Endothelial cell of umbilical vein (primary cell): ENCODE data around the gene SLC7A6OS. TPM values are rescaled to one million over a fixed set of nuclear protein-coding genes. Genes with fewer than 3 reads are reported as not detected.

Source experiments
- BruUV-seq: library from RNA; stranded (reverse); fragments of 400-500 nt; replicated peaks from 2 replicates; lab custom pipeline; 2021; lab: Mats Ljungman, UMichigan
- CTCF ChIA-PET: fragments of 300-600, 350-600 bp; sonication (Branson Sonifier 250); formaldehyde crosslinking; loops from one replicate; lab custom pipeline; 2021; ENCODE audit warnings: antibody characterized with exemption, inconsistent platforms; lab: Charles Lee
- POLR2A ChIA-PET: fragments of 300-600, 350-600 bp; sonication (Branson Sonifier 250); formaldehyde crosslinking; loops from one replicate; lab custom pipeline; 2021; ENCODE audit warnings: antibody characterized with exemption, inconsistent platforms; lab: Charles Lee
- DNase-seq: peaks from one replicate; pipeline ENCODE4 v3.0.0-alpha.2; 2011; ENCODE audit warnings: low read depth, low spot score
- FAIRE-seq: peaks from 2 replicates; lab custom pipeline; 2011; peaks lifted over from hg19 to GRCh38; lab: Jason Lieb, UNC
- H2AFZ ChIP-seq: 2 replicates; pipeline ENCODE4 v1.6.0; 2012; ENCODE audit warnings: low read depth, low read length, control low read depth, inconsistent platforms
- H3K27ac ChIP-seq: 2 replicates; pipeline ENCODE4 v1.5.1; 2011; ENCODE audit warnings: low read depth, mild to moderate bottlenecking, control low read depth, low read length, moderate library complexity; ENCODE audit not compliant: insufficient read depth
- H3K27me3 ChIP-seq, 2 experiments: 2 replicates each; pipeline versions ENCODE4 v1.6.0 to v1.6.1; 2011; ENCODE audit warnings: low read length in 2 of 2, mixed read lengths in 1 of 2; ENCODE audit not compliant: control insufficient read depth in 2 of 2, insufficient read depth in 2 of 2
- H3K36me3 ChIP-seq, 2 experiments: 2 replicates in 1 of 2; 3 replicates in 1 of 2; pipeline ENCODE4 v1.5.1; 2011; ENCODE audit warnings: low read length in 2 of 2, mild to moderate bottlenecking in 1 of 2, moderate library complexity in 1 of 2; ENCODE audit not compliant: control insufficient read depth in 2 of 2, insufficient read depth in 2 of 2; ENCODE audit errors: extremely low read depth in 1 of 2
- H3K4me1 ChIP-seq: 3 replicates; pipeline ENCODE4 v1.5.1; 2011; ENCODE audit warnings: mild to moderate bottlenecking, low read length; ENCODE audit not compliant: control insufficient read depth, insufficient read depth; ENCODE audit errors: extremely low read depth
- H3K4me2 ChIP-seq: 2 replicates; pipeline ENCODE4 v1.6.1; 2011; ENCODE audit warnings: low read length, control low read depth, mixed read lengths; ENCODE audit not compliant: insufficient read depth
- H3K4me3 ChIP-seq, 3 experiments: fragments of 200-600 bp in 1 of 3; sonication (generic), shearing (Covaris generic) in 1 of 3; replicated peaks in 1 of 3; 2 replicates each; pipeline ENCODE4 v1.5.1; 2011 to 2016; ENCODE audit warnings: control low read depth in 3 of 3, low read length in 3 of 3, mild to moderate bottlenecking in 2 of 3, inconsistent platforms in 1 of 3, low read depth in 1 of 3, moderate library complexity in 1 of 3; ENCODE audit not compliant: insufficient read depth in 1 of 3
- H3K79me2 ChIP-seq: 2 replicates; pipeline ENCODE4 v1.6.0; 2012; ENCODE audit warnings: low read length, inconsistent platforms; ENCODE audit not compliant: control insufficient read depth, insufficient read depth
- H3K9ac ChIP-seq: replicated peaks from 2 replicates; pipeline ENCODE3; 2011; ENCODE audit warnings: low read length, control low read depth; ENCODE audit not compliant: insufficient read depth; ENCODE audit errors: extremely low read depth
- H3K9me1 ChIP-seq: replicated peaks from 3 replicates; pipeline ENCODE4 v1.6.0; 2011; ENCODE audit warnings: mild to moderate bottlenecking, low read length; ENCODE audit not compliant: control insufficient read depth, insufficient read depth; ENCODE audit errors: extremely low read depth
- H3K9me3 ChIP-seq: replicated peaks from 2 replicates; pipeline ENCODE4 v1.5.1; 2012; ENCODE audit warnings: low read length, inconsistent platforms; ENCODE audit not compliant: control insufficient read depth, insufficient read depth
- H4K20me1 ChIP-seq: replicated peaks from 2 replicates; pipeline ENCODE3; 2011; ENCODE audit warnings: mild to moderate bottlenecking, low read length; ENCODE audit not compliant: control insufficient read depth, insufficient read depth; ENCODE audit errors: extremely low read depth
- EZH2 ChIP-seq: IDR thresholded peaks from 2 replicates; pipeline ENCODE4 v1.6.1; 2012; ENCODE audit warnings: borderline replicate concordance, low read depth, mild to moderate bottlenecking, moderate library complexity, low read length, inconsistent platforms; ENCODE audit not compliant: severe bottlenecking
- FOS ChIP-seq: IDR thresholded peaks from 2 replicates; pipeline ENCODE4 v1.6.1; 2011; ENCODE audit warnings: mild to moderate bottlenecking, low read length, moderate library complexity, borderline replicate concordance; ENCODE audit not compliant: insufficient read depth
- GATA2 ChIP-seq: IDR thresholded peaks from 2 replicates; pipeline ENCODE4 v1.7.0; 2011; ENCODE audit warnings: low read depth, mild to moderate bottlenecking, moderate library complexity, mixed read lengths, low read length; ENCODE audit not compliant: insufficient read length, insufficient read depth
- JUN ChIP-seq: IDR thresholded peaks from 2 replicates; pipeline ENCODE4 v1.6.1; 2011; ENCODE audit warnings: borderline replicate concordance, low read depth; ENCODE audit not compliant: insufficient read length, insufficient read depth
- MYC ChIP-seq: IDR thresholded peaks from one replicate; pipeline ENCODE4 v1.6.1; 2011; ENCODE audit warnings: mild to moderate bottlenecking, low read depth, low read length
- POLR2AphosphoS5 ChIP-seq: IDR thresholded peaks from 2 replicates; pipeline ENCODE4 v1.6.1; 2012; ENCODE audit warnings: low read depth, mild to moderate bottlenecking, control low read depth, low read length, moderate library complexity; ENCODE audit not compliant: insufficient read depth
- dilution Hi-C: fragments of 300-500 bp; cut with MboI; formaldehyde crosslinking; loops from one replicate; pipeline ENCODE4 v1.15.0; 2019; ENCODE audit warnings: low sequenced_read_pairs; ENCODE audit not compliant: extremely low pct_ligation_motif_present
- intact Hi-C: fragments of 100-400 bp; cut with micrococcal nuclease; formaldehyde crosslinking; loops from one replicate; pipeline ENCODE4 v1.10.0; 2022
- polyA plus RNA-seq, 4 experiments: library from polyadenylated mRNA; depleted of rRNA in 3 of 4; stranded (reverse) in 3 of 4; unstranded in 1 of 4; fragments of >200 nt; gene quantifications; 2 replicates each; pipeline versions ENCODE4 v1.2.1 to v1.2.3, GENCODE V29; 2011 to 2012; ENCODE audit warnings: missing spikeins in 1 of 4
- total RNA-seq: library from RNA; stranded (reverse); gene quantifications from 2 replicates; pipeline ENCODE4 v1.2.3, GENCODE V29; 2021
- TF ChIP-seq, protein P1 (sequence below): IDR thresholded peaks from 2 replicates; pipeline ENCODE4 v1.6.1; 2011; ENCODE audit not compliant: insufficient read depth, insufficient read length
- TF ChIP-seq, protein P2 (sequence below), 2 donors: IDR thresholded peaks; 1 replicate in 1 of 2; 2 replicates in 1 of 2; pipeline ENCODE4 v1.5.1; 2011; ENCODE audit warnings: low read length in 2 of 2, mild to moderate bottlenecking in 2 of 2, moderate library complexity in 2 of 2, control low read depth in 1 of 2, inconsistent platforms in 1 of 2, low read depth in 1 of 2; ENCODE audit not compliant: insufficient read depth in 1 of 2; ENCODE audit errors: extremely low read depth in 1 of 2

SLC7A6OS gene
- total and polyA plus RNA-seq, 2 donors (not counting 3 experiments of a cell fraction or from before 2014, with no cell fraction given) = 8.3 to 22.9 TPM

DNA sequence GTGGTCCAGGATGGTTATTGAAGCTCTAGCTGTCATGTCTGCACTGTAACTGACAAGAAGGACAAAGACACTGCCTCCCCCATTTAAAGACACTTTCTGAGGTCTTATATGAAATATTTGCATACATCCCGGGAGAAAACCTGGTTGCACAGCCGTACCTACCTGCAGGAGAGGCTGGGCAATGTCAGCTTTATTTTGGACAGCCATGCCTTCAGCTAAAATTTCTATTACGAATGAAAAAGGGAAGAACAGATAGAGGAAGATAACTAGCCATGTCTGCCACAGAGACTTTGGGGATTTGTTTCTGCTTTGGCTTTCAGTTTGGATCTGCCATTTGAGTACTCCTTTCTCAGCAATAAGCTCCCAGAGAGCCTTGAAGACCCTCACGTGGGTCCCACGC, 27.4 kb downstream of the SLC7A6OS start:
- peaks cover 4% of the 10 kb centered on the region in 2 experiments for H3K36me3 ChIP-seq
- POLR2A ChIA-PET = interaction anchor here (1.0 kb wide), 1 partner anchor 8 kb away, joined by 3 read pairs; no protein-coding TSS in a partner anchor

More for the DNA sequence above, 27.4 kb downstream of the SLC7A6OS start:
- peaks cover 39% of the 10 kb centered on the region for H3K4me1 ChIP-seq
- no peaks in the 10 kb centered on the region for H4K20me1 ChIP-seq
- no peak overlapping the region for H2AFZ ChIP-seq
- no peak overlapping the region for H3K27ac ChIP-seq
- intact Hi-C loops (no loop called here), dilution Hi-C loops (no loop called here)
- CTCF ChIA-PET = interaction anchor here (1.8 to 4.0 kb wide), 4 partner anchors 12 to 46 kb away, joined by 5 to 25 read pairs (median 12); partner anchors contain the start of gene SLC7A6
- BruUV-seq = no TSS peak
- TF ChIP-seq JUN (no peak), MYC (no peak), POLR2AphosphoS5 (no peak), FOS (no peak), EZH2 (no peak), GATA2 (no peak)
- TF ChIP-seq, protein P1, sequence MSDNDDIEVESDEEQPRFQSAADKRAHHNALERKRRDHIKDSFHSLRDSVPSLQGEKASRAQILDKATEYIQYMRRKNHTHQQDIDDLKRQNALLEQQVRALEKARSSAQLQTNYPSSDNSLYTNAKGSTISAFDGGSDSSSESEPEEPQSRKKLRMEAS = no peak
- TF ChIP-seq, protein P2, sequence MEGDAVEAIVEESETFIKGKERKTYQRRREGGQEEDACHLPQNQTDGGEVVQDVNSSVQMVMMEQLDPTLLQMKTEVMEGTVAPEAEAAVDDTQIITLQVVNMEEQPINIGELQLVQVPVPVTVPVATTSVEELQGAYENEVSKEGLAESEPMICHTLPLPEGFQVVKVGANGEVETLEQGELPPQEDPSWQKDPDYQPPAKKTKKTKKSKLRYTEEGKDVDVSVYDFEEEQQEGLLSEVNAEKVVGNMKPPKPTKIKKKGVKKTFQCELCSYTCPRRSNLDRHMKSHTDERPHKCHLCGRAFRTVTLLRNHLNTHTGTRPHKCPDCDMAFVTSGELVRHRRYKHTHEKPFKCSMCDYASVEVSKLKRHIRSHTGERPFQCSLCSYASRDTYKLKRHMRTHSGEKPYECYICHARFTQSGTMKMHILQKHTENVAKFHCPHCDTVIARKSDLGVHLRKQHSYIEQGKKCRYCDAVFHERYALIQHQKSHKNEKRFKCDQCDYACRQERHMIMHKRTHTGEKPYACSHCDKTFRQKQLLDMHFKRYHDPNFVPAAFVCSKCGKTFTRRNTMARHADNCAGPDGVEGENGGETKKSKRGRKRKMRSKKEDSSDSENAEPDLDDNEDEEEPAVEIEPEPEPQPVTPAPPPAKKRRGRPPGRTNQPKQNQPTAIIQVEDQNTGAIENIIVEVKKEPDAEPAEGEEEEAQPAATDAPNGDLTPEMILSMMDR (IDR thresholded peaks at IDR 0.05; ENCODE audit: extremely low read depth in 1 of 2, insufficient read depth in 1 of 2, low read depth in 1 of 2, low read length in 2 of 2) = no peak
- H3K9me3 ChIP-seq = no peaks in the 10 kb centered on the region
- no peaks in the 10 kb centered on the region for H3K27me3 ChIP-seq
- H3K79me2 ChIP-seq = peaks cover 53% of the 10 kb centered on the region
- no peak overlapping the region for H3K4me2 ChIP-seq
- no peak for DNase-seq
- H3K9ac ChIP-seq = no peak overlapping the region
- no peak for FAIRE-seq
- H3K9me1 ChIP-seq = no peaks in the 10 kb centered on the region
- H3K4me3 ChIP-seq = no peak overlapping the region
